ENCODE measurements around the gene FOCAD. TPM values are rescaled to one million over a fixed set of nuclear protein-coding genes. Genes with fewer than 3 reads are reported as not detected.
A peak's percentile ranks its signal among the peaks of the same experiment; 100 is the strongest.
"Not testable (repeated sequence)": the region's sequence is repeated elsewhere in the genome, so short reads cannot be mapped to it uniquely, and the experiment has no call there.

FOCAD gene
- total and polyA plus RNA-seq, 3 experiments from 2014 or later: 16.1 to 25.9 (median 24.8) TPM

GRCh38 chr9:20659474-20659967 is 24.5 kb upstream of the FOCAD start:
- peaks cover 11% of the 10 kb centered on the region for H3K4me1 ChIP-seq (ENCODE audit: insufficient read depth, low read length)
- H3K27ac ChIP-seq (ENCODE audit: low read depth, low read length): no peak overlapping the region
- ChIA-PET POLR2A (no interaction called here), CTCF (interaction anchor here (1.0 to 1.3 kb wide), 2 partner anchors 25 to 31 kb away, joined by 3 to 4 read pairs; partner anchors contain the start of gene FOCAD)
- Mint-ChIP-seq H3K27me3 (peaks cover 0 to 3% of the 10 kb centered on the region in 2 donors), H3K4me3 (no peak overlapping the region), H3K9me3 (no peaks in the 10 kb centered on the region), H3K4me1 (peaks cover 5 to 15% (median 6%) of the 10 kb centered on the region in 3 donors), H3K27ac (no peak overlapping the region), H3K36me3 (no peaks in the 10 kb centered on the region)
- no peak for DNase-seq
- H3K36me3 ChIP-seq (ENCODE audit: insufficient read depth, low read length): no peaks in the 10 kb centered on the region
- no peaks in the 10 kb centered on the region for H3K27me3 ChIP-seq (ENCODE audit: insufficient read depth, low read length, poor library complexity, severe bottlenecking)
- H3K4me3 ChIP-seq (ENCODE audit: low read length): no peak overlapping the region
- H3K9me3 ChIP-seq (ENCODE audit: low read length): no peaks in the 10 kb centered on the region

GRCh38 chr9:20662156-20662555 is 21.9 kb upstream of the FOCAD start:
- Mint-ChIP-seq H3K27me3 (peaks cover 0 to 12% of the 10 kb centered on the region in 2 donors), H3K9me3 (no peaks in the 10 kb centered on the region), H3K27ac (no peak overlapping the region), H3K4me3 (no peak overlapping the region), H3K36me3 (no peaks in the 10 kb centered on the region), H3K4me1 (peaks cover 5 to 13% (median 6%) of the 10 kb centered on the region in 3 donors)
- no peak for DNase-seq
- H3K4me3 ChIP-seq (ENCODE audit: low read length): no peak overlapping the region
- H3K27me3 ChIP-seq (ENCODE audit: insufficient read depth, low read length, poor library complexity, severe bottlenecking): no peaks in the 10 kb centered on the region
- ChIA-PET POLR2A (no interaction called here), CTCF (no interaction called here)
- peaks cover 11% of the 10 kb centered on the region for H3K4me1 ChIP-seq (ENCODE audit: insufficient read depth, low read length)
- H3K36me3 ChIP-seq (ENCODE audit: insufficient read depth, low read length): no peaks in the 10 kb centered on the region
- H3K9me3 ChIP-seq (ENCODE audit: low read length): no peaks in the 10 kb centered on the region
- H3K27ac ChIP-seq (ENCODE audit: low read depth, low read length): no peak overlapping the region

- Mint-ChIP-seq H3K4me1 (peaks cover 5 to 13% (median 6%) of the 10 kb centered on the region in 3 donors), H3K36me3 (no peaks in the 10 kb centered on the region), H3K9me3 (no peaks in the 10 kb centered on the region), H3K27ac (no peak overlapping the region), H3K27me3 (peaks cover 0 to 12% of the 10 kb centered on the region in 2 donors), H3K4me3 (peak overlapping the region in 1 of 7 donors; percentile 1)
- no peak for DNase-seq
- no peak overlapping the region for H3K27ac ChIP-seq (ENCODE audit: low read depth, low read length)
- H3K9me3 ChIP-seq (ENCODE audit: low read length): no peaks in the 10 kb centered on the region
- H3K36me3 ChIP-seq (ENCODE audit: insufficient read depth, low read length): no peaks in the 10 kb centered on the region
- ChIA-PET CTCF (no interaction called here), POLR2A (no interaction called here)
- no peak overlapping the region for H3K4me3 ChIP-seq (ENCODE audit: low read length)
- H3K27me3 ChIP-seq (ENCODE audit: insufficient read depth, low read length, poor library complexity, severe bottlenecking): no peaks in the 10 kb centered on the region
- peaks cover 11% of the 10 kb centered on the region for H3K4me1 ChIP-seq (ENCODE audit: insufficient read depth, low read length)
These were observed 20.9 kb upstream of the FOCAD start for GRCh38 chr9:20663133-20663532.

GRCh38 chr9:20664501-20664900 is 19.6 kb upstream of the FOCAD start:
- no peak for DNase-seq
- Histone ChIP-seq H3K4me3 (ENCODE audit: low read length) (no peak overlapping the region), H3K27me3 (ENCODE audit: insufficient read depth, low read length, poor library complexity, severe bottlenecking) (no peaks in the 10 kb centered on the region), H3K9me3 (ENCODE audit: low read length) (no peaks in the 10 kb centered on the region), H3K27ac (ENCODE audit: low read depth, low read length) (no peak overlapping the region), H3K36me3 (ENCODE audit: insufficient read depth, low read length) (no peaks in the 10 kb centered on the region), H3K4me1 (ENCODE audit: insufficient read depth, low read length) (peaks cover 11% of the 10 kb centered on the region)
- ChIA-PET CTCF (interaction anchor here (1.3 kb wide), 1 partner anchor 20 kb away, joined by 3 read pairs; the partner anchor contains the start of gene FOCAD), POLR2A (no interaction called here)
- H3K27ac Mint-ChIP-seq: no peak overlapping the region
- H3K36me3 Mint-ChIP-seq: no peaks in the 10 kb centered on the region
- H3K4me3 Mint-ChIP-seq: no peak overlapping the region
- H3K4me1 Mint-ChIP-seq: peaks cover 5 to 13% (median 6%) of the 10 kb centered on the region in 3 donors
- H3K9me3 Mint-ChIP-seq: no peaks in the 10 kb centered on the region
- peaks cover 0 to 12% of the 10 kb centered on the region in 2 donors for H3K27me3 Mint-ChIP-seq

- POLR2A ChIA-PET: no interaction called here
These were observed 13.7 kb upstream of the FOCAD start for GRCh38 chr9:20670395-20670794.

GRCh38 chr9:20671635-20672034 is 12.4 kb upstream of the FOCAD start:
- Histone ChIP-seq H3K36me3 (ENCODE audit: insufficient read depth, low read length) (no peaks in the 10 kb centered on the region), H3K27me3 (ENCODE audit: insufficient read depth, low read length, poor library complexity, severe bottlenecking) (no peaks in the 10 kb centered on the region), H3K27ac (ENCODE audit: low read depth, low read length) (no peak overlapping the region), H3K9me3 (ENCODE audit: low read length) (no peaks in the 10 kb centered on the region), H3K4me1 (ENCODE audit: insufficient read depth, low read length) (no peaks in the 10 kb centered on the region), H3K4me3 (ENCODE audit: low read length) (no peak overlapping the region)
- Mint-ChIP-seq H3K36me3 (no peaks in the 10 kb centered on the region), H3K9me3 (no peaks in the 10 kb centered on the region), H3K4me3 (no peak overlapping the region), H3K27ac (no peak overlapping the region), H3K27me3 (peaks cover 0 to under 1% of the 10 kb centered on the region in 2 donors), H3K4me1 (no peaks in the 10 kb centered on the region)
- CTCF ChIA-PET: interaction anchor here (1.1 to 1.4 kb wide), 3 partner anchors 12 to 47 kb away, joined by 3 to 4 read pairs (median 4); partner anchors contain the start of gene FOCAD
- no peak for DNase-seq
- POLR2A ChIA-PET: no interaction called here

More at GRCh38 chr9:20670395-20670794, 13.7 kb upstream of the FOCAD start:
- Histone ChIP-seq H3K27ac (ENCODE audit: low read depth, low read length) (no peak overlapping the region), H3K4me3 (ENCODE audit: low read length) (no peak overlapping the region), H3K4me1 (ENCODE audit: insufficient read depth, low read length) (no peaks in the 10 kb centered on the region), H3K36me3 (ENCODE audit: insufficient read depth, low read length) (no peaks in the 10 kb centered on the region), H3K27me3 (ENCODE audit: insufficient read depth, low read length, poor library complexity, severe bottlenecking) (no peaks in the 10 kb centered on the region), H3K9me3 (ENCODE audit: low read length) (no peaks in the 10 kb centered on the region)
- peak overlapping the region in 1 of 8 donors; percentile 48 for H3K27ac Mint-ChIP-seq
- CTCF ChIA-PET: no interaction called here
- peaks cover 0 to 8% of the 10 kb centered on the region in 2 donors for H3K27me3 Mint-ChIP-seq
- no peak overlapping the region for H3K4me3 Mint-ChIP-seq
- no peaks in the 10 kb centered on the region for H3K36me3 Mint-ChIP-seq
- H3K9me3 Mint-ChIP-seq: no peaks in the 10 kb centered on the region
- no peaks in the 10 kb centered on the region for H3K4me1 Mint-ChIP-seq
- DNase-seq: no peak

GRCh38 chr9:20673537-20673936 is 10.5 kb upstream of the FOCAD start:
- H3K4me3 Mint-ChIP-seq; H3K36me3 Mint-ChIP-seq; H3K36me3 ChIP-seq (ENCODE audit: insufficient read depth, low read length); H3K27me3 Mint-ChIP-seq; H3K27ac ChIP-seq (ENCODE audit: low read depth, low read length); H3K4me1 ChIP-seq (ENCODE audit: insufficient read depth, low read length); CTCF ChIA-PET; H3K9me3 Mint-ChIP-seq; H3K4me3 ChIP-seq (ENCODE audit: low read length); H3K4me1 Mint-ChIP-seq; H3K9me3 ChIP-seq (ENCODE audit: low read length); H3K27me3 ChIP-seq (ENCODE audit: insufficient read depth, low read length, poor library complexity, severe bottlenecking); DNase-seq: not testable (repeated sequence)
- peak overlapping the region in 1 of 8 donors; percentile 14 for H3K27ac Mint-ChIP-seq
- POLR2A ChIA-PET: interaction anchor here (1.5 kb wide), 1 partner anchor 10 kb away, joined by 4 read pairs; the partner anchor contains the start of gene FOCAD

- Histone ChIP-seq H3K4me1 (ENCODE audit: insufficient read depth, low read length) (peaks cover 11% of the 10 kb centered on the region), H3K27me3 (ENCODE audit: insufficient read depth, low read length, poor library complexity, severe bottlenecking) (no peaks in the 10 kb centered on the region), H3K9me3 (ENCODE audit: low read length) (no peaks in the 10 kb centered on the region), H3K4me3 (ENCODE audit: low read length) (no peak overlapping the region), H3K36me3 (ENCODE audit: insufficient read depth, low read length) (no peaks in the 10 kb centered on the region), H3K27ac (ENCODE audit: low read depth, low read length) (no peak overlapping the region)
- DNase-seq: no peak
- H3K9me3 Mint-ChIP-seq: no peaks in the 10 kb centered on the region
- no peak overlapping the region for H3K4me3 Mint-ChIP-seq
- peaks cover 17 to 23% (median 20%) of the 10 kb centered on the region in 3 donors for H3K4me1 Mint-ChIP-seq
- no peaks in the 10 kb centered on the region for H3K27me3 Mint-ChIP-seq
- H3K27ac Mint-ChIP-seq: peak overlapping the region in 2 of 8 donors; percentile 36 to 46
- ChIA-PET CTCF (no interaction called here), POLR2A (no interaction called here)
- H3K36me3 Mint-ChIP-seq: peaks cover 0 to 5% (median 0%) of the 10 kb centered on the region in 3 donors
These were observed 2.6 kb upstream of the FOCAD start for GRCh38 chr9:20681467-20681866.

Data from CD8-positive, alpha-beta memory T cell (primary cell).